Diencephalon (tissue), 1 donor: Measurements from ENCODE around the gene SPIRE1. TPM values are rescaled to one million over a fixed set of nuclear protein-coding genes. Genes with fewer than 3 reads are reported as not detected.

Source experiments
- small RNA-seq: library from RNA; depleted of rRNA; stranded (forward); fragments of <200 nt; gene quantifications from one replicate; pipeline ENCODE3, GENCODE V24; 2014
- total RNA-seq: library from RNA; depleted of rRNA; stranded (reverse); fragments of >200 nt; gene quantifications from one replicate; pipeline ENCODE4 v1.2.3, GENCODE V29; 2014

SPIRE1 gene
- total RNA-seq, result 69.0 TPM

DNA sequence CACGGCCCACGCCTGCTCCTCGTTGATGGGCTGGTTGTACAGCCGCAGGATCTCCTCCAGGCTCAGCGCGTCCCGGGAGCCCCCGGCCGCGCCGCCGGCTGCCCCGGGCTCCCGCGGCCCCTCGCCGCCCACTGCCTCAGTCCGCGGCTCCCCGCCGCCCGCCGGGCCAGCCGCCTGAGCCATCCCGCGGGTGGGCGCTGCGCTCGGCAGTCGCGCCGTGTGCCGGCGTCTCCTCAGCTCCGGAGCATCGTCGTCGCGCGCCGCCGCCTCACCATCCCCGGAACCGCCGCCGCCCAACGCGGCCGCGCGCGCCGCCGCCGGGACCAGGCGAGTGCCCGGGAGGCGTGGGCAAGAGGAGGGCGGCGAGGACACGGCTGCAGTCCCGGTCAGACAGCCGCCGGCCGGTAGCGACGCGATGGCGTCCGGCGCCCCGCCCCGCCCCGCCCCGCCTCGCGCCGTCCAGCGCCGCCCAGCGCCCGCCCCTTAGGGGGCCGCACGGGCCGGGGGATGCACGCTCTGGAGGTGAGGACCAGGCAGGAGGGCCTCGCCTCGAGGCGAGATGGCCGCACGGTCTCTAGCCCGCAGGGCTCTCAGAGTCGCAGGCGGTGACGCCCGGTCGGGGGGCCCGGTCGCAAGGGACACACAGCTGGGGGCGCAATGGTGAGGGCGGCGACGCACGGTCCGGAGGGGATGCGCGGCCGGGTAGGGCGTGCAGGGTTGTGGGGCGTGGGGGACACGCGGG is at the start of gene SPIRE1:
TSS of gene SPIRE1 (minus strand) at position 424 of the 742 bp plus-strand sequence. CDS start at position 183, 241 bp downstream.

DNA sequence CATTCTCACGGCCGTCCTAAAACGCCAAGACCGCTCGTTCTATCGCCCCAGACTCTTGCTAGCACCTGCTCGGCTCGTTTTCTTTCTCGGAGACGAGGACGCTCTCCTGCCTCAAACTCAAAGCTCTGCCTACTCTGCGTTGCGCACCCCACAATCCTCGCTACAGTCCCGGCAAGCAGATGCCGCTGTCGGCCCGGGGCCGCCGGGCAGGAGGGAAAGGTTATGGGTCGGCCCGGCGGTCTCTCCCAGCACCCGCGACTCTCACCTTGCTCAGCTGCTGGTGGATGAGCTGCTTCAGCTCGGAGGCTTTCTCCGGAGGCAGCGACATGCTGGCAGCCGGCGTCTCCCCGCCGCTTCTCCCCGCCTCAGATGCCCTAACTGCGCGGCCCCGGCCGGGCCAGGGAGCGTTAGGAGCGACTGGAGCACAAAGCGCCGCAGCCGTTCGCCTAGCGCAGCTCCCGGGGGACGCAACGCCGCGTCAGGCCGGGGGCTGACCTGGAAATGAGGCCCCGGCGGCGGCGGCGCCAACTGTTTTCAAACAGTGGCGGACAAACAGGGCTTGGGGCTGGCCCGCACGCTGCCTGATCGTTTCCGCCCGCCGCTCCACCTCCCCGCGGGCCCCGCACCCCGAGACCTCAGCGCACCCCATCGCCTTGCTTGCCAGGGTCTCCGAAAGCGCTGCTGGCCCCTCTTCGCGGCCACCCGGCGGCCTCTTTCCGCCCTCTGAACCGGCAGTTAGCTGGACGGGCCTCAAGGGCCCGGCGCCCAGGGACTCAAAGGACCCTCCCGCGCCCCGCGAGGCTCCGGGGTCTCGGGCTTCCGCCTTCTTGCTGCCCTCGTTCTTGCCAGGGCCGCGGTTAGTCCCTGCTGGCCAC is 44.6 kb upstream of the SPIRE1 start, which contains the start of the genes CEP76 and PSMG2:
TSS of gene CEP76 (minus strand) at position 503 of the 875 bp plus-strand sequence. CDS start at position 328, 175 bp downstream.
TSS of gene PSMG2 (plus strand) at position 822 of the 875 bp plus-strand sequence. CDS start 66 bp downstream, outside the sequence.

Small RNA genes within 50 kb of the gene (small RNA-seq; reads per million reads assigned to genes)
- not detected for gene RNU7-129P

Other genes with a start within 250 kb of the SPIRE1 start
- 12.7 TPM for gene CEP76, start 44.6 kb upstream of the SPIRE1 start, total RNA-seq
- gene PSMG2, start 44.9 kb upstream of the SPIRE1 start, total RNA-seq, result 54.0 TPM
- gene PTPN2, start 226.1 kb upstream of the SPIRE1 start, total RNA-seq, result 28.6 TPM